H1 (cell line): ENCODE data around the gene TCIRG1. TPM values are rescaled to one million over a fixed set of nuclear protein-coding genes. Genes with fewer than 3 reads are reported as not detected.

Experiments used
- CTCF ChIA-PET: fragments of 300-600 bp; sonication (Branson Sonifier 250); formaldehyde crosslinking; loops from one replicate; lab custom pipeline; 2021; ENCODE audit not compliant: partially characterized antibody; lab: Charles Lee
- POLR2A ChIA-PET: fragments of 300-600 bp; sonication (Branson Sonifier 250); formaldehyde crosslinking; loops from one replicate; lab custom pipeline; 2021; ENCODE audit warnings: inconsistent platforms; ENCODE audit not compliant: partially characterized antibody; lab: Charles Lee
- DNase-seq, 2 experiments: peaks; one replicate each; pipeline versions ENCODE4 v3.0.0 to v3.0.0-alpha.2; 2010 to 2022; ENCODE audit warnings: low spot score in 2 of 2, low read depth in 1 of 2, mixed read lengths in 1 of 2
- FAIRE-seq: peaks from 2 replicates; lab custom pipeline; 2011; peaks lifted over from hg19 to GRCh38; lab: Jason Lieb, UNC
- H2AFZ ChIP-seq: 2 replicates; pipeline ENCODE4 v1.8.1; 2012; ENCODE audit warnings: low read length, inconsistent platforms
- H2AK5ac ChIP-seq: 2 replicates; pipeline ENCODE4 v1.6.1; 2013; ENCODE audit warnings: low read depth, low read length
- H2BK120ac ChIP-seq: replicated peaks from 2 replicates; pipeline ENCODE3; 2013; ENCODE audit warnings: low read depth, low read length, inconsistent platforms
- H2BK12ac ChIP-seq: 2 replicates; pipeline ENCODE4 v1.6.1; 2013; ENCODE audit warnings: low read depth, low read length
- H2BK15ac ChIP-seq: 2 replicates; pipeline ENCODE4 v1.6.1; 2013; ENCODE audit warnings: low read length
- H2BK20ac ChIP-seq: 2 replicates; pipeline ENCODE4 v1.6.1; 2013; ENCODE audit warnings: low read length
- H2BK5ac ChIP-seq: 2 replicates; pipeline ENCODE4 v1.6.1; 2013; ENCODE audit warnings: low read depth, low read length
- H3K14ac ChIP-seq: 2 replicates; pipeline ENCODE4 v1.6.1; 2013; ENCODE audit warnings: inconsistent platforms; ENCODE audit not compliant: insufficient read length
- H3K18ac ChIP-seq: 2 replicates; pipeline ENCODE4 v1.6.1; 2013; ENCODE audit warnings: low read length; ENCODE audit errors: extremely low read depth
- H3K23ac ChIP-seq: 2 replicates; pipeline ENCODE4 v1.6.1; 2013; ENCODE audit warnings: inconsistent platforms; ENCODE audit not compliant: insufficient read length
- H3K23me2 ChIP-seq: 2 replicates; pipeline ENCODE4 v1.6.1; 2013; ENCODE audit warnings: low read depth, low read length
- H3K27ac ChIP-seq: 2 replicates; pipeline ENCODE4 v1.6.1; 2011; ENCODE audit warnings: low read depth, low read length, inconsistent platforms
- H3K27me3 ChIP-seq, 4 experiments: replicated peaks in 1 of 4; 1 replicate in 1 of 4; 2 replicates in 3 of 4; pipeline versions ENCODE4 v1.6.1 to v1.8.1; 2011 to 2013; ENCODE audit warnings: low read length in 3 of 4, mild to moderate bottlenecking in 3 of 4, inconsistent platforms in 2 of 4, mixed read lengths in 2 of 4, moderate library complexity in 1 of 4; ENCODE audit not compliant: control insufficient read depth in 3 of 4, insufficient read depth in 3 of 4; ENCODE audit errors: extremely low read depth in 1 of 4
- H3K36me3 ChIP-seq, 4 experiments: 2 replicates each; pipeline versions ENCODE4 v1.6.1 to v1.8.1; 2011 to 2013; ENCODE audit warnings: mild to moderate bottlenecking in 4 of 4, low read length in 3 of 4, moderate library complexity in 2 of 4, control low read depth in 1 of 4, inconsistent platforms in 1 of 4; ENCODE audit not compliant: insufficient read depth in 4 of 4, control insufficient read depth in 2 of 4
- H3K4ac ChIP-seq: replicated peaks from 2 replicates; pipeline ENCODE3; 2013; ENCODE audit warnings: low read length, low read depth, mixed read lengths, inconsistent platforms; ENCODE audit not compliant: insufficient read length
- H3K4me1 ChIP-seq, 4 experiments: replicated peaks in 1 of 4; 1 replicate in 1 of 4; 2 replicates in 3 of 4; pipeline versions ENCODE4 v1.6.1 to v1.8.1; 2011 to 2013; ENCODE audit warnings: low read length in 3 of 4, inconsistent platforms in 2 of 4, mixed read lengths in 1 of 4; ENCODE audit not compliant: insufficient read depth in 4 of 4, control insufficient read depth in 3 of 4
- H3K4me2 ChIP-seq, 2 experiments: 2 replicates each; pipeline versions ENCODE4 v1.6.1 to v1.8.1; 2011 to 2013; ENCODE audit warnings: low read depth in 2 of 2, low read length in 2 of 2, control low read depth in 1 of 2, inconsistent platforms in 1 of 2, mild to moderate bottlenecking in 1 of 2; ENCODE audit not compliant: insufficient read depth in 1 of 2
- H3K4me3 ChIP-seq, 4 experiments: fragments of 200-600, 300-600 bp in 1 of 4; sonication (generic), shearing (Covaris generic), sonication (Bioruptor Twin) in 1 of 4; 2 replicates each; pipeline versions ENCODE4 v1.5.1 to v1.8.1; 2011 to 2016; ENCODE audit warnings: low read length in 4 of 4, low read depth in 3 of 4, control low read depth in 2 of 4, inconsistent platforms in 2 of 4, mild to moderate bottlenecking in 2 of 4, mixed read lengths in 1 of 4, moderate library complexity in 1 of 4; ENCODE audit not compliant: insufficient read depth in 2 of 4; ENCODE audit errors: extremely low read depth in 1 of 4
- H3K56ac ChIP-seq: replicated peaks from 2 replicates; pipeline ENCODE3; 2013; ENCODE audit warnings: low read depth, mild to moderate bottlenecking, mixed read lengths, low read length, inconsistent platforms; ENCODE audit not compliant: insufficient read length
- H3K79me1 ChIP-seq: 2 replicates; pipeline ENCODE4 v1.6.1; 2013; ENCODE audit warnings: low read depth, low read length, control low read depth
- H3K79me2 ChIP-seq, 2 experiments: 2 replicates each; pipeline versions ENCODE4 v1.6.1 to v1.8.1; 2012 to 2013; ENCODE audit warnings: low read length in 2 of 2, mild to moderate bottlenecking in 2 of 2, inconsistent platforms in 1 of 2; ENCODE audit not compliant: insufficient read depth in 2 of 2, control insufficient read depth in 1 of 2
- H3K9ac ChIP-seq, 4 experiments: replicated peaks in 1 of 4; 1 replicate in 1 of 4; 2 replicates in 3 of 4; pipeline versions ENCODE4 v1.6.1 to v1.8.1; 2011 to 2013; ENCODE audit warnings: low read depth in 3 of 4, low read length in 3 of 4, control low read depth in 2 of 4, mild to moderate bottlenecking in 2 of 4, moderate library complexity in 2 of 4, inconsistent platforms in 1 of 4; ENCODE audit errors: extremely low read depth in 1 of 4
- H3K9me3 ChIP-seq, 2 experiments: 2 replicates each; pipeline versions ENCODE4 v1.6.1 to v1.8.1; 2012 to 2013; ENCODE audit warnings: mild to moderate bottlenecking in 2 of 2, moderate library complexity in 2 of 2, control low read depth in 1 of 2, inconsistent platforms in 1 of 2, low read depth in 1 of 2, low read length in 1 of 2, mixed read lengths in 1 of 2; ENCODE audit not compliant: insufficient read depth in 2 of 2
- H4K20me1 ChIP-seq, 2 experiments: replicated peaks in 1 of 2; 2 replicates each; pipeline versions ENCODE3 to v1.8.1; 2011 to 2013; ENCODE audit warnings: inconsistent platforms in 2 of 2, low read length in 2 of 2, mild to moderate bottlenecking in 1 of 2; ENCODE audit not compliant: insufficient read depth in 2 of 2, control insufficient read depth in 1 of 2
- H4K5ac ChIP-seq: 2 replicates; pipeline ENCODE4 v1.6.1; 2013; ENCODE audit warnings: low read length, low read depth, mixed read lengths, inconsistent platforms; ENCODE audit not compliant: insufficient read length
- H4K8ac ChIP-seq: 2 replicates; pipeline ENCODE4 v1.8.0; 2013; ENCODE audit warnings: mild to moderate bottlenecking, moderate library complexity, low read length, inconsistent platforms; ENCODE audit not compliant: insufficient read depth; ENCODE audit errors: extremely low read depth
- H4K91ac ChIP-seq: replicated peaks from 2 replicates; pipeline ENCODE3; 2013; ENCODE audit warnings: low read length, mixed read lengths, inconsistent platforms; ENCODE audit not compliant: insufficient read length
- CBX8 ChIP-seq: fragments of 300-800, 300-1000 bp; sonication (generic); IDR thresholded peaks from 2 replicates; pipeline ENCODE4 v1.7.1; 2016; ENCODE audit warnings: low read depth, low read length, borderline replicate concordance
- CHD1 ChIP-seq: IDR thresholded peaks from 2 replicates; pipeline ENCODE4 v1.6.1; 2012; ENCODE audit warnings: low read depth, low read length, improper control_type of control experiment
- CHD2 ChIP-seq: IDR thresholded peaks from 2 replicates; pipeline ENCODE4 v1.6.1; 2012; ENCODE audit warnings: low read length, improper control_type of control experiment
- GABPA ChIP-seq: IDR thresholded peaks from 2 replicates; pipeline ENCODE4 v1.6.1; 2011; ENCODE audit warnings: mild to moderate bottlenecking, low read length, moderate library complexity, borderline replicate concordance; ENCODE audit not compliant: insufficient read depth
- HDAC2 ChIP-seq, 2 experiments: fragments of 300-600 bp in 1 of 2; sonication (generic) in 1 of 2; IDR thresholded peaks; 2 replicates each; pipeline ENCODE4 v1.6.1; 2011 to 2012; ENCODE audit warnings: low read depth in 2 of 2, low read length in 2 of 2, mild to moderate bottlenecking in 2 of 2, moderate library complexity in 2 of 2, borderline replicate concordance in 1 of 2, inconsistent platforms in 1 of 2
- POLR2AphosphoS5 ChIP-seq: IDR thresholded peaks from 2 replicates; pipeline ENCODE4 v1.6.1; 2011; ENCODE audit warnings: low read depth, low read length
- RAD21 ChIP-seq, 2 experiments: IDR thresholded peaks in 1 of 2; conservative IDR thresholded peaks in 1 of 2; 2 replicates each; pipeline ENCODE4 v1.6.1; 2011; ENCODE audit warnings: low read depth in 2 of 2, low read length in 2 of 2, improper control_type of control experiment in 1 of 2, inconsistent platforms in 1 of 2, mild to moderate bottlenecking in 1 of 2, moderate library complexity in 1 of 2
- SAP30 ChIP-seq: fragments of 300-600 bp; sonication (generic); IDR thresholded peaks from 2 replicates; pipeline ENCODE4 v1.7.1; 2012; ENCODE audit warnings: low read length, moderate library complexity, mild to moderate bottlenecking, inconsistent platforms; ENCODE audit not compliant: insufficient read depth, insufficient replicate concordance
- YY1 ChIP-seq: IDR thresholded peaks from 2 replicates; pipeline ENCODE4 v1.6.1; 2011; ENCODE audit warnings: low read depth, mild to moderate bottlenecking, low read length
- WGBS, 2 experiments: shearing (Covaris generic) in 1 of 2; methylation state at CpG; one replicate each; pipeline versions ENCODE4 v1.1.6 to v1.1.7; 2013 to 2015; ENCODE audit warnings: low lambda C conversion rate in 2 of 2, mixed read lengths in 2 of 2, inconsistent platforms in 1 of 2, low coverage in 1 of 2, missing lambda C conversion rate in 1 of 2; ENCODE audit not compliant: insufficient replicate concordance in 2 of 2, insufficient coverage in 1 of 2, insufficient read length in 1 of 2; ENCODE audit errors: extremely low coverage in 1 of 2, missing lambda C conversion rate in 1 of 2; 5-methylcytosine and 5-hydroxymethylcytosine counted together
- polyA plus RNA-seq, 7 experiments: library from polyadenylated mRNA; depleted of rRNA in 3 of 7; stranded (reverse) in 5 of 7; unstranded in 2 of 7; fragments of >200 nt in 5 of 7; fragments of 200-250 nt in 2 of 7; gene quantifications; 1 replicate in 5 of 7; 2 replicates in 1 of 7; 4 replicates in 1 of 7; pipeline versions ENCODE4 v1.2.1 to v1.2.3, GENCODE V29; 2011 to 2013; ENCODE audit warnings: missing spikeins in 2 of 7, mixed read lengths in 2 of 7
- total RNA-seq: library from RNA; stranded (reverse); fragmentation: NEBNext Ultra II Directional; extraction: Animal tissue kit (Norgen Biotek cat#: 25700); gene quantifications from 2 replicates; pipeline ENCODE4 v1.2.1, GENCODE V29; 2021

Gene TCIRG1
- total and polyA plus RNA-seq, 2 of the 8 experiments (the other 6 are each of a cell fraction or from before 2014, with no cell fraction given): 25.3 to 39.6 TPM

DNA sequence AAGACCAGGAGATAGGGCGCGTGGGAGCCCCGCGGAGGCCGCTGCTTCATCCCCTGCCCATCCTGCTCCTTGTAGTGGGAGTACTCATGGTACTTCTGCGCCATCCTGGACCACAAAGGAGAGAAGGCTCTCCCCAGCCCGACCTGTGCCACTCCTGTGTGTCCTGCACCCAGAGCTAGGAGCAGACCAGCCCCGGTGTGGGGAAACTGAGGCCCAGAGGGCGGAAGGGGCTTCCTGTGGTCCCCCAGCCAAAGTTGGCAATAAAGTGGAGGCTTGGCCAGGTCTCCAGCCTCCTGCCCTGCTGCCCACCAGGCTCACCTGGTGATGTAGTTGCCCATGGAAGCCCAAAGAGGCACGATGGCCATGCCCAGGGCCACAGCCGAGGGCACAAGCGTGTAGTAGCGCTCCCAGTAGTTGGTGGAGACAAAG is 39.6 kb upstream of the TCIRG1 start:
- H3K14ac ChIP-seq: no peak overlapping the region
- H2BK120ac ChIP-seq: no peak overlapping the region
- POLR2A ChIA-PET: interaction anchor here (0.8 kb wide), 1 partner anchor 11 kb away, joined by 3 read pairs; the partner anchor contains the start of gene ALDH3B1
- H2AFZ ChIP-seq: no peak overlapping the region
- H3K23me2 ChIP-seq: peaks cover 13% of the 10 kb centered on the region
- no peak overlapping the region for H4K5ac ChIP-seq
- no peak overlapping the region for H2BK15ac ChIP-seq
- no peak overlapping the region for H3K4me3 ChIP-seq
- peaks cover 0 to 5% (median under 1%) of the 10 kb centered on the region in 4 experiments; a peak in 1 of 7 replicates for H3K27me3 ChIP-seq
- FAIRE-seq (no peak), DNase-seq (no peak)
- WGBS, 2 experiments: 91% methylated on average over 13 of the region's 13 CpGs; no CpG with 5 or more reads in 1 of the 2 experiments
- H3K18ac ChIP-seq: no peak overlapping the region
- no peak overlapping the region for H3K56ac ChIP-seq
- 0 out of 2 replicates have a peak overlapping the region, but pooled peaks have one; percentile 3 for H2AK5ac ChIP-seq
- no peak overlapping the region for H2BK5ac ChIP-seq
- H3K9me3 ChIP-seq: no peaks in the 10 kb centered on the region
- no peak overlapping the region for H2BK20ac ChIP-seq
- no peaks in the 10 kb centered on the region for H3K36me3 ChIP-seq
- no peak overlapping the region for H3K27ac ChIP-seq
- CTCF ChIA-PET: interaction anchor here (0.6 to 3.9 kb wide), 4 partner anchors 10 to 149 kb away, joined by 3 to 20 read pairs (median 4); partner anchors contain the start of gene ALDH3B1
- no peak overlapping the region for H4K91ac ChIP-seq
- H3K79me2 ChIP-seq: no peaks in the 10 kb centered on the region
- no peak overlapping the region for H3K4ac ChIP-seq
- H4K20me1 ChIP-seq: peaks cover 0 to 2% of the 10 kb centered on the region in 2 experiments
- no peak overlapping the region for H3K9ac ChIP-seq
- no peak overlapping the region; the same call in 1 of the 2 replicates for H4K8ac ChIP-seq
- no peak for TF ChIP-seq POLR2AphosphoS5
- TF ChIP-seq CBX8: no peak
- TF ChIP-seq SAP30: no peak
- TF ChIP-seq GABPA: no peak
- no peak for TF ChIP-seq CHD1
- TF ChIP-seq YY1: no peak
- no peak for TF ChIP-seq RAD21 (IDR thresholded peaks at IDR 0.05 in 1 of 2, conservative IDR thresholded peaks at IDR 0.05 in 1 of 2; ENCODE audit: low read depth in 2 of 2, low read length in 2 of 2)
- TF ChIP-seq CHD2: no peak
- no peak for TF ChIP-seq HDAC2 (IDR thresholded peaks at IDR 0.05; ENCODE audit: borderline replicate concordance in 1 of 2, low read depth in 2 of 2, low read length in 2 of 2)
- no peak overlapping the region for H3K23ac ChIP-seq
- peaks cover 0 to 14% (median 10%) of the 10 kb centered on the region in 4 experiments; a peak in 5 of 7 replicates for H3K4me1 ChIP-seq
- H3K79me1 ChIP-seq: no peaks in the 10 kb centered on the region
- no peak overlapping the region for H3K4me2 ChIP-seq
- no peak overlapping the region for H2BK12ac ChIP-seq
